ENCODE results near the gene ETV2.
"Not testable (repeated sequence)": the region's sequence is repeated elsewhere in the genome, so short reads cannot be mapped to it uniquely, and the experiment has no call there.

Gene ETV2, protein sequence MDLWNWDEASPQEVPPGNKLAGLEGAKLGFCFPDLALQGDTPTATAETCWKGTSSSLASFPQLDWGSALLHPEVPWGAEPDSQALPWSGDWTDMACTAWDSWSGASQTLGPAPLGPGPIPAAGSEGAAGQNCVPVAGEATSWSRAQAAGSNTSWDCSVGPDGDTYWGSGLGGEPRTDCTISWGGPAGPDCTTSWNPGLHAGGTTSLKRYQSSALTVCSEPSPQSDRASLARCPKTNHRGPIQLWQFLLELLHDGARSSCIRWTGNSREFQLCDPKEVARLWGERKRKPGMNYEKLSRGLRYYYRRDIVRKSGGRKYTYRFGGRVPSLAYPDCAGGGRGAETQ

DNA sequence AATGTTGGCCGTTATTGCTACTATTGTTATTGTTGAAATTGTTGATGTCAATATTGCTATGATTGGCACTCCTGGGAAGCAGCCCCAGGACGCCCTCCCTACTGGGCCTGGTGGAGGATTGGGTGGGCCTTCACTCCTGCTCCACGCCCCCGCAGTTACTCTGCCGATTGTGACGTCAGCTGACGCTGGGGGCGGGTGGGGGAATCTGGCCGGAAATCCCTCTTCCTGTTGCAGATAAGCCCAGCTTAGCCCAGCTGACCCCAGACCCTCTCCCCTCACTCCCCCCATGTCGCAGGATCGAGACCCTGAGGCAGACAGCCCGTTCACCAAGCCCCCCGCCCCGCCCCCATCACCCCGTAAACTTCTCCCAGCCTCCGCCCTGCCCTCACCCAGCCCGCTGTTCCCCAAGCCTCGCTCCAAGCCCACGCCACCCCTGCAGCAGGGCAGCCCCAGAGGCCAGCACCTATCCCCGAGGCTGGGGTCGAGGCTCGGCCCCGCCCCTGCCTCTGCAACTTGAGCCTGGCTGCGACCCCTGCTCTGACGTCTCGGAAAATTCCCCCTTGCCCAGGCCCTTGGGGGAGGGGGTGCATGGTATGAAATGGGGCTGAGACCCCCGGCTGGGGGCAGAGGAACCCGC is at the start of gene ETV2:
Gene ETV2, plus strand, starts transcription at position 231 of the 637 bp plus-strand sequence. CDS start 716 bp downstream, outside the sequence.
- H3K4me1 Mint-ChIP-seq = peaks cover 17% of the 10 kb centered on the region
- no peak for DNase-seq (ENCODE audit: low spot score in 2 of 2)
- no peaks in the 10 kb centered on the region for H3K9me3 Mint-ChIP-seq
- peak within 1 kb of the TSS; percentile 86 for H3K4me3 Mint-ChIP-seq
- ATAC-seq (replicated peaks; ENCODE audit: extremely low read depth, poor library complexity, severe bottlenecking) = no peak
- no peaks in the 10 kb centered on the region for H3K27me3 Mint-ChIP-seq
- H3K27ac Mint-ChIP-seq (ENCODE audit: low read depth) = peak within 1 kb of the TSS; percentile 49
- peaks cover 9% of the 10 kb centered on the region for H3K36me3 Mint-ChIP-seq (ENCODE audit: insufficient read depth)

DNA sequence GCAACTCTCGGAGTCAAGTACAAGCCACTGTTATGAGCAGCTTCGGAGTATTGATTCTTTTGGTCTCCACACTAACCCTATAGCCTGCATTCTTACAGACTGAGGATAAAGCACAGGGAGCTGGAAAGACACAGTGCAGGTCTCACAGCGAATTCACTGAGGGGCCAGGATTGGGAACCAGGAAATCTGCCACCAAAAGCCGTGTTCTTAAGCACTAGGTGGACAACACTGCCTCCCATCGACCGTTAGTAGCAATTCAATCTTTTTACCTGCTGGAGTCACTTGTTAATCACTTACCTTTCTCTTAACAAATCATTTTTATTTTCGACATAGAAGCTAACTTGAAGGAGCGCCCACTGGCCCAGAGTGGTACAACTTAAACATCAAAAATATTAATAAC is 49.3 kb upstream of the ETV2 start:
- H3K36me3 Mint-ChIP-seq (ENCODE audit: insufficient read depth) = no peaks in the 10 kb centered on the region
- no peak overlapping the region for H3K4me3 Mint-ChIP-seq
- H3K4me1 Mint-ChIP-seq = no peaks in the 10 kb centered on the region
- H3K9me3 Mint-ChIP-seq = no peaks in the 10 kb centered on the region
- H3K27me3 Mint-ChIP-seq = peaks cover 1% of the 10 kb centered on the region
- DNase-seq (ENCODE audit: low spot score in 2 of 2) (no peak), ATAC-seq (replicated peaks; ENCODE audit: extremely low read depth, poor library complexity, severe bottlenecking) (no peak)
- no peak overlapping the region for H3K27ac Mint-ChIP-seq (ENCODE audit: low read depth)

DNA sequence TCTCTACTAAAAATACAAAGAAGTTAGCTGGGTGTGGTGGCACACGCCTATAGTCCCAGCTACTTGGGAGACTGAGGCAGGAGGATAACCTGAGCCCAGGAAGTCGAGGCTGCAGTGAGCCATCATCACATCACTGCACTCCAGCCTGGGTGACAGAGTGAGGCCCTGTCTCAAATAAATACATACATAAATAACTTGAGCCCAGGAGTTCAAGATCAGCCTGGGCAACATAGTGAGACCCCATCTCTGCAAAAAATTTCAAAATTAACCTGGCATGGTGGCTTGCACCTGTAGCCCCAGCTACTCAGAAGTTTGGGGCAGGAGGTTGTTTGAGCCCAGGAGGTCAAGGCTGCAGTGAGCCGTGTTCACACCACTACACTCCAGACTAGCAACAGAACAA is 46.5 kb upstream of the ETV2 start:
- not testable (repeated sequence) for H3K27ac Mint-ChIP-seq (ENCODE audit: low read depth); ATAC-seq (replicated peaks; ENCODE audit: extremely low read depth, poor library complexity, severe bottlenecking); H3K36me3 Mint-ChIP-seq (ENCODE audit: insufficient read depth); H3K9me3 Mint-ChIP-seq; H3K4me1 Mint-ChIP-seq; DNase-seq (ENCODE audit: low spot score in 2 of 2); H3K4me3 Mint-ChIP-seq
- peaks cover 19% of the 10 kb centered on the region for H3K27me3 Mint-ChIP-seq

DNA sequence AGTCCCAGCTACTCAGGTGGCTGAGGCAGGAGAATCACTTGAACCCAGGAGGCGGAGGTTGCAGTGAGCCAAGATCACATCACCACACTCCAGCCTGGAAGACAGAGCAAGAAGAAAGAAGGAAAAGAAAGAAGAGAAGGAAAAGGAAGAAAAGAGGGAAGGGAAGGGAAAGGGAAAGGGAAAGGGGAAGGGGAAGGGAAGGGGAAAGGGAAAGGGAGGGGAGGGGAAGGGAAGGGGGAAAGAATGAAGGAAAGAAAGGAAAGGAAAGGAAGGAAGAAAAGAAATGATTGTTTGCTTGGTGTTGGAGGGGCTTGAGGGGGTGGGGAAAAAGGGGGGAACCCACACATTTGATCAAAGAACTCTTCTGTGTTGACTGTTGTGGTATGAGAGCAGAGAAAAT is 45.6 kb upstream of the ETV2 start:
- no peak for ATAC-seq (replicated peaks; ENCODE audit: extremely low read depth, poor library complexity, severe bottlenecking)

DNA sequence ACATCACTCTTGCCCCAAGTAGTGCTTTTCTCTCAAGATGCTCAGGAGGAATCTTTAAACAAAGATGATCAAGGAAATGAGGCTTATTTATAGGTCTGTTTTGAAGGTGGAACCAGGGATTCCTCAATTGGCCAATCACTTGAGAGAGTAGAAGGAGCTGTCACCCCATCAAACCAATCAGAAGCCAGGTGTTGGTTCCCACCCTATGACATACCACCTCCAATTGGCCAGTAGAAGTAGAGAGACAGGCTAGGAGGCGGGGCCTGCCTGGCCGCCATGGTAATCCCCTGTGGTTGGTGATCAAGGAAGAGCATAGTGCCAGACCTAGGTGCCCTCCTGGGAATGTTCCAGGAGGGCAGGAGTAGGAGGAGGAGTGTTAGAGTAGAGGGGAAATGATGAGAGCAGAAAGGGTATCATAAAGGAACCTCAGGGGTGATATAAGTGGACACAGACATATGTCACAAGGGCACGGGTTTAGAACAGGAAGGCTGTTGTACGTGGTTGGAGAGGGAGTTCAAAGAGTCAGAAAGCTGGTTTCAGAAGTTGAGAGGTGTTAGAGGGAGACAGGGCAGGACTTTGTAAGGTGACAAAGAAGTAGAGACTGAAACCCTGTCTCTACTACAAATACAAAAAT is 45.1 kb upstream of the ETV2 start:
- DNase-seq (ENCODE audit: low spot score in 2 of 2) (no peak), ATAC-seq (replicated peaks; ENCODE audit: extremely low read depth, poor library complexity, severe bottlenecking) (no peak)
- H3K4me1 Mint-ChIP-seq = no peaks in the 10 kb centered on the region
- peaks cover 34% of the 10 kb centered on the region for H3K27me3 Mint-ChIP-seq
- H3K4me3 Mint-ChIP-seq = no peak overlapping the region
- H3K36me3 Mint-ChIP-seq (ENCODE audit: insufficient read depth) = no peaks in the 10 kb centered on the region
- no peaks in the 10 kb centered on the region for H3K9me3 Mint-ChIP-seq
- no peak overlapping the region for H3K27ac Mint-ChIP-seq (ENCODE audit: low read depth)

More for the DNA sequence above, 45.6 kb upstream of the ETV2 start:
- Mint-ChIP-seq H3K27ac (ENCODE audit: low read depth) (no peak overlapping the region), H3K36me3 (ENCODE audit: insufficient read depth) (no peaks in the 10 kb centered on the region), H3K4me3 (no peak overlapping the region), H3K4me1 (no peaks in the 10 kb centered on the region), H3K27me3 (peaks cover 28% of the 10 kb centered on the region), H3K9me3 (no peaks in the 10 kb centered on the region)
- no peak for DNase-seq (ENCODE audit: low spot score in 2 of 2)

DNA sequence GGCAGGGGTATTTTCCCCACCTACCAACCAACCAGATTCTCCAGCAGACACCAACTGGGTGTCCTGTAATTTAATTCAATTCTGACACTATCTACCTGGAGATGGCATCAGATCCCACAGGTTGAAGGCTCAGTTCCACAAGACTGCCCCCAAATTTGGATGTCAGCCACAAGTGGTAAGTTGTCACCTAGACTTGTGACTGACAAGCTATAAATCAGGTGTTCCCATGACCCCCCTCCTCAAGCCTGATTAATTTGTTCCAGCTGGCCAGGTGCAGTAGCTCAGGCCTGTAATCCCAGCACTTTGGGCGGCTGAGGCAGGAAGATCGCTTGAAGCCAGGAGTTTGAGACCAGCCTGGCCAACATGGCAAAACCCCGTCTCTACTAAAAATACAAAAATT is 39.6 kb upstream of the ETV2 start:
- Mint-ChIP-seq H3K27me3 (peaks cover 35% of the 10 kb centered on the region), H3K36me3 (ENCODE audit: insufficient read depth) (no peaks in the 10 kb centered on the region)
- DNase-seq (ENCODE audit: low spot score in 2 of 2) = no peak

DNA sequence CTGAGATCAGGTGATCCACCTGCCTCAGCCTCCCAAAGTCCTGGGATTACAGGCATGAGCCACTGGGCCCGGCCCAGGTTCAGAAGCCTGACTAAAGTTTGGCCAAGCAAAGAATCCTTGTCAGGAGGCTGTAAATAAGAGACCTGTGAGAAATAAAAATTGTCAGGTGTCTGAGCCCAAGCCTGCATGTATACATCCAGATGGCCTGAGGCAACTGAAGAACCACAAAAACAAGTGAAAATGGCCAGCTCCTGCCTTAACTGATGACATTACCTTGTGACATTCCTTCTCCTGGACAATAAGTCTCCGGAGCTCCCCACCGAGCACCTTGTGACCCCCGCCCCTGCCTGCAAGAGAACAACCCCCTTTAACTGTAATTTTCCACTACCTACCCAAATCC is 37.1 kb upstream of the ETV2 start:
- H3K36me3 Mint-ChIP-seq (ENCODE audit: insufficient read depth); DNase-seq (ENCODE audit: low spot score in 2 of 2); H3K9me3 Mint-ChIP-seq; H3K4me1 Mint-ChIP-seq; ATAC-seq (replicated peaks; ENCODE audit: extremely low read depth, poor library complexity, severe bottlenecking); H3K4me3 Mint-ChIP-seq; H3K27ac Mint-ChIP-seq (ENCODE audit: low read depth): not testable (repeated sequence)
- peaks cover 22% of the 10 kb centered on the region for H3K27me3 Mint-ChIP-seq

More for the DNA sequence above, 39.6 kb upstream of the ETV2 start:
- no peak overlapping the region for H3K27ac Mint-ChIP-seq (ENCODE audit: low read depth)
- no peaks in the 10 kb centered on the region for H3K4me1 Mint-ChIP-seq
- no peaks in the 10 kb centered on the region for H3K9me3 Mint-ChIP-seq
- no peak for ATAC-seq (replicated peaks; ENCODE audit: extremely low read depth, poor library complexity, severe bottlenecking)
- no peak overlapping the region for H3K4me3 Mint-ChIP-seq

DNA sequence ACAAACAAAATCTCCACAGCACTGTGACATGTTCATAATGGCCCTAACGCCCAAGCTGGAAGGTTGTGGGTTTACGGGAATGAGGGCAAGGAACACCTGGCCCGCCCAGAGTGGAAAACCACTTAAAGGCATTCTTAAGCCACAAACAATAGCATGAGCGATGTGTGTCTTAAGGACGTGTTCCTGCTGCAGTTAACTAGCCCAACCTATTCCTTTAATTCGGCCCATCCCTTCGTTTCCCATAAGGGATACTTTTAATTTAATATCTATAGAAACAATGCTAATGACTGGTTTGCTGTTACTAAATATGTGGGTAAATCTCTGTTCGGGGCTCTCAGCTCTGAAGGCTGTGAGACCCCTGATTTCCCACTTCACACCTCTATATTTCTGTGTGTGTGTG is 34.4 kb upstream of the ETV2 start:
- H3K36me3 Mint-ChIP-seq (ENCODE audit: insufficient read depth); H3K4me3 Mint-ChIP-seq: not testable (repeated sequence)

DNA sequence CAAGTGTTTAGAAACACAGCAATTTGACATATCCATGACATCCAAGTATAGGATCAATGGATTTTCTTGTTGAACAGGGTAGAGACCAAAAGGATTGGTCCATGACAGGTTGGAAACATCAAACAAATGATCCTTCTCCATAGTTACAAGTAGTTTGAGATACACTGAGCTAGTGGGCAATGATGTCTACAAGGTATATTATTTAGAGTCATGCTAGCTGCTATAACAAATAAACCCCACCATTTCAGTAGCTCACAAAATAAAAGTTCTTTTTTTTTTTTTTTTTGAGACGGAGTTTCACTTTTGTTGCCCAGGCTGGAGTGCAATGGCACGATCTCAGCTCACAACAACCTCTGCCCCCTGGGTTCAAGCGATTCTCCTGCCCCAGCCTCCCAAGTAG is 33.9 kb upstream of the ETV2 start:
- H3K27ac Mint-ChIP-seq (ENCODE audit: low read depth) = no peak overlapping the region
- no peak for DNase-seq (ENCODE audit: low spot score in 2 of 2)
- H3K9me3 Mint-ChIP-seq = peaks cover 8% of the 10 kb centered on the region
- H3K4me3 Mint-ChIP-seq = no peak overlapping the region
- H3K27me3 Mint-ChIP-seq = no peaks in the 10 kb centered on the region
- no peak for ATAC-seq (replicated peaks; ENCODE audit: extremely low read depth, poor library complexity, severe bottlenecking)
- peaks cover 15% of the 10 kb centered on the region for H3K4me1 Mint-ChIP-seq
- peaks cover 8% of the 10 kb centered on the region for H3K36me3 Mint-ChIP-seq (ENCODE audit: insufficient read depth)

More for the DNA sequence above, 34.4 kb upstream of the ETV2 start:
- H3K27me3 Mint-ChIP-seq; H3K4me1 Mint-ChIP-seq; H3K9me3 Mint-ChIP-seq; H3K27ac Mint-ChIP-seq (ENCODE audit: low read depth); ATAC-seq (replicated peaks; ENCODE audit: extremely low read depth, poor library complexity, severe bottlenecking); DNase-seq (ENCODE audit: low spot score in 2 of 2): not testable (repeated sequence)

DNA sequence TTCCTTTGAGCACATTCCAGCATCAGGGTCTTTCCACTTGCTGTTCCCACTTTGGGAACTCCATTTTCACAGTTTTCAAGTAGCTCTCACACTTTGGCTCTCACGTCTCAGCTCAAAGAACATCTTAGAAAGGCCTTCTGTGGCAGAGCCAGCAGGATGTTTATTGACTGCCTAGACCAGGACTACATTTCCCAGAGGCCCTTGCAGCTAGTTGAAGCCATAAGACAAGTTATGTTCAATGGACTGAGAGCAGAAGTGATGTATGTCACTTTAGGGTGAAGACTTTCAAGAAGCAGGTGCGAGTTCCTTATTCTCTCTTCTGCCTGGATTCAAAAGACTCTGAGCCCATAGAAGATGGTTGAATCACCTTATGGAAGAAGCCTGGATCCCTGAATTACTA is 33.3 kb upstream of the ETV2 start:
- peaks cover 16% of the 10 kb centered on the region for H3K4me1 Mint-ChIP-seq
- peaks cover 8% of the 10 kb centered on the region for H3K9me3 Mint-ChIP-seq
- peak overlapping the region; percentile 7 for H3K27ac Mint-ChIP-seq (ENCODE audit: low read depth)
- no peak overlapping the region for H3K4me3 Mint-ChIP-seq
- ATAC-seq (replicated peaks; ENCODE audit: extremely low read depth, poor library complexity, severe bottlenecking) = no peak
- peaks cover 10% of the 10 kb centered on the region for H3K36me3 Mint-ChIP-seq (ENCODE audit: insufficient read depth)
- H3K27me3 Mint-ChIP-seq = no peaks in the 10 kb centered on the region
- no peak for DNase-seq (ENCODE audit: low spot score in 2 of 2)

DNA sequence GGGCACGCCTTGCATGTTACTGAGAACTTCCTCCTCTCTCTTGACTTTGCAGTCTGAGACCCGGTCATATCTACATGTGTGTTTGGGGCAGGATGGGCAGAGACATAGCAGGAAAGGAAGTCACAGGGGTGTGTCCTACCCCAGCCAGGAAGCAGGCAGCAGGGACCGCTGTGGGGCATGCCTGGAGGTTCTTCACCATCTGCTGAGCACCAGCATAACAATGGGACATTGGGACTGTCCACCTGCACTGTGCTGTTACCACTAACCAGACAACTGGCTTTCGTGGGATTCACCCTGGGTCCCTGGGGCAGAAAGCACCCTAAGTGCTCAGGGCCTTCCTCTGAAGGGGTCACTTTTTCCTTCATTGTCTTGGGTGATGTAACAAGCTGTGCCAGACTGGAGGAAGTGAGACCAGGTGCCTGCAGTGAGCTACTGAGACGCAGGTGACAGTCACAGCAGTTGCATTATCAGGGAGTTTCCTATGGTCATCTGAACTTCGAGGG is 31.6 kb upstream of the ETV2 start:
- no peak overlapping the region for H3K4me3 Mint-ChIP-seq
- peaks cover 17% of the 10 kb centered on the region for H3K36me3 Mint-ChIP-seq (ENCODE audit: insufficient read depth)
- H3K27ac Mint-ChIP-seq (ENCODE audit: low read depth) = no peak overlapping the region
- no peak for ATAC-seq (replicated peaks; ENCODE audit: extremely low read depth, poor library complexity, severe bottlenecking)
- H3K9me3 Mint-ChIP-seq = peaks cover 8% of the 10 kb centered on the region
- no peak for DNase-seq (ENCODE audit: low spot score in 2 of 2)
- H3K27me3 Mint-ChIP-seq = no peaks in the 10 kb centered on the region
- peaks cover 16% of the 10 kb centered on the region for H3K4me1 Mint-ChIP-seq

DNA sequence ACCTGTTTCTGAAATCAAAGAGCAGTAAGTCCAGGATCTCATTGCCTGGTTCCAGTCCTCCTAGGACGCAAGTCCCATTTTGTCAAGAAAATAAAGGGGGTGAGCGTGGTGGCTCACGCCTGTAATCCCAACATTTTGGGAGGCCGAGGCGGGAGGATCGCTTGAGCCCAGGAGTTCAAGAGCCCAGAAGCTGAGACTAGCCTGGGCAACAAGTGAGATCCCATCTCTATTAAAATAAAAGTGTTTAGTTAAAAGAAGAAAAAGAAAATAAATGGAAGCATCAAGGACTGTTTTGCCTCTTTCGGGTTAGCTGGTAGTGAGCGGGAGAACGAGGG is 29.4 kb upstream of the ETV2 start:
- H3K9me3 Mint-ChIP-seq = peaks cover 8% of the 10 kb centered on the region
- ATAC-seq (replicated peaks; ENCODE audit: extremely low read depth, poor library complexity, severe bottlenecking) (no peak), DNase-seq (ENCODE audit: low spot score in 2 of 2) (no peak)
- peaks cover 16% of the 10 kb centered on the region for H3K4me1 Mint-ChIP-seq
- peak overlapping the region; percentile 85 for H3K4me3 Mint-ChIP-seq
- H3K27me3 Mint-ChIP-seq = no peaks in the 10 kb centered on the region
- peak overlapping the region; percentile 92 for H3K27ac Mint-ChIP-seq (ENCODE audit: low read depth)
- peaks cover 17% of the 10 kb centered on the region for H3K36me3 Mint-ChIP-seq (ENCODE audit: insufficient read depth)
